GM18951 (cell line): ENCODE results near the gene UBE3B.

Experiments used
- POLR2A ChIP-seq: IDR thresholded peaks from 4 replicates; pipeline ENCODE4 v1.6.1; 2011; ENCODE audit warnings: mild to moderate bottlenecking; ENCODE audit not compliant: insufficient read length, insufficient read depth; ENCODE audit errors: extremely low read depth
- in situ Hi-C: fragments of 300-500 bp; cut with MboI; formaldehyde crosslinking; loops from one replicate; pipeline ENCODE4 v1.12.0; 2022; ENCODE audit warnings: low sequenced_read_pairs, mixed read lengths, inconsistent platforms; ENCODE audit not compliant: unreplicated experiment

Gene UBE3B

GRCh38 chr12:109489016-109489954 is 11.9 kb downstream of the UBE3B start:
- no peak for TF ChIP-seq POLR2A
- in situ Hi-C loops, result no loop called here

- no peak for TF ChIP-seq POLR2A
- in situ Hi-C loops, result no loop called here
Measured at GRCh38 chr12:109489955-109490565, 12.6 kb downstream of the UBE3B start.

- TF ChIP-seq POLR2A, result no peak
- in situ Hi-C loops, result no loop called here
Measured at GRCh38 chr12:109491671-109492070, 14.2 kb downstream of the UBE3B start.

- in situ Hi-C loops, result no loop called here
- TF ChIP-seq POLR2A, result no peak
Measured at GRCh38 chr12:109492371-109492770, 14.9 kb downstream of the UBE3B start.

GRCh38 chr12:109493090-109493489 is 15.7 kb downstream of the UBE3B start:
- in situ Hi-C loops, result no loop called here
- TF ChIP-seq POLR2A, result no peak

- no peak for TF ChIP-seq POLR2A
- in situ Hi-C loops, result no loop called here
Measured at GRCh38 chr12:109493938-109494337, 16.5 kb downstream of the UBE3B start.

- in situ Hi-C loops, result no loop called here
- TF ChIP-seq POLR2A, result no peak
Measured at GRCh38 chr12:109494348-109494881, 17.0 kb downstream of the UBE3B start.

GRCh38 chr12:109495012-109495411 is 17.6 kb downstream of the UBE3B start:
- no peak for TF ChIP-seq POLR2A
- in situ Hi-C loops, result no loop called here

GRCh38 chr12:109496306-109496705 is 18.9 kb downstream of the UBE3B start:
- in situ Hi-C loops, result no loop called here

GRCh38 chr12:109497675-109498074 is 20.2 kb downstream of the UBE3B start:
- in situ Hi-C loops, result no loop called here
- no peak for TF ChIP-seq POLR2A

More at GRCh38 chr12:109496306-109496705, 18.9 kb downstream of the UBE3B start:
- TF ChIP-seq POLR2A, result no peak

GRCh38 chr12:109500406-109501185 is 23.2 kb downstream of the UBE3B start:
- no peak for TF ChIP-seq POLR2A
- in situ Hi-C loops, result no loop called here

GRCh38 chr12:109501299-109501698 is 23.9 kb downstream of the UBE3B start:
- in situ Hi-C loops, result no loop called here
- no peak for TF ChIP-seq POLR2A

- no peak for TF ChIP-seq POLR2A
- in situ Hi-C loops, result no loop called here
Measured at GRCh38 chr12:109502332-109502731, 24.9 kb downstream of the UBE3B start.
